Stromal cell of bone marrow (primary cell): ENCODE results near the gene NHLRC3.
A peak's percentile ranks its signal among the peaks of the same experiment; 100 is the strongest.
"Not testable (repeated sequence)": the region's sequence is repeated elsewhere in the genome, so short reads cannot be mapped to it uniquely, and the experiment has no call there.

Experiments
- DNase-seq: peaks from one replicate; pipeline ENCODE4 v3.0.0-alpha.2; 2012; ENCODE audit warnings: low read depth

The NHLRC3 gene, protein sequence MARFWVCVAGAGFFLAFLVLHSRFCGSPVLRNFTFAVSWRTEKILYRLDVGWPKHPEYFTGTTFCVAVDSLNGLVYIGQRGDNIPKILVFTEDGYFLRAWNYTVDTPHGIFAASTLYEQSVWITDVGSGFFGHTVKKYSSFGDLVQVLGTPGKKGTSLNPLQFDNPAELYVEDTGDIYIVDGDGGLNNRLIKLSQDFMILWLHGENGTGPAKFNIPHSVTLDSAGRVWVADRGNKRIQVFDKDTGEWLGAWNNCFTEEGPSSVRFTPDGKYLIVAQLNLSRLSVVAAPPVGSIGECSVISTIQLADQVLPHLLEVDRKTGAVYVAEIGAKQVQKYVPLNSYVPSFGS

DNA sequence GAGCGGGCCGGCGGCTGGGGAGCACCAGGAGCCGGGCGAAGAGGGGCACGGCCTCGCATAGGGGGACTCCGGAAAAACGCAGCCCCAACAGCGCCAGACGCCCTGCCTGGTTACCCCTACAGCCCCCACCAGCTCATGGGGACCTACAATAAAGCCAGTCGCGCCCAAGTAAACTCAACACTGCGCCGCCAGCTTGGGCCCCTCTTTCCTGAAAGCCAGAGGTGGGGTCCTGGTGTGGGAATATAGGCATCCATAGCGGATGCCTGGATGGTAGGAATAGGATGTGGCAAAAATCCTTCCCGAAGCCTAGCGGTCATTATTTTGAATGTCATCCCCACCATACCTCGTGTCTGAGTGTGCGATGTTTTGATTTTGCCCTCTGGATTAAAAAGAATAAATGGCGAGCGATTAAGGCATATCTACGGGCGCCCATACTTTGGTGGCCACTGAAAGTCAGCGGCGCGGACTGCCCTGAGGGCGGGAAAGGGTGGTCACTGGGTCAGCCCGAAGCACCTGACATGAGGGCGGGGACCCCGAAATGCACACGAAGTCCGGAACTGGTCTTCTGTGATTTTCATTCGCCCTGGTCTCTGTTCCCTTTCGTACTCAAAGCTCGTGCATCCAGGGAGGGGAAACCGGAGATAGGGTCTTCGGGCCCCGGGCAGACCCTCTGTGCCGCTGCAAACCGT is at the start of gene NHLRC3, which contains the start of gene PROSER1:
TSS of gene NHLRC3 (plus strand) at position 577 of the 689 bp plus-strand sequence. CDS start 184 bp downstream, outside the sequence.
TSS of gene PROSER1 (minus strand) at position 210 of the 689 bp plus-strand sequence. CDS start 847 bp downstream, outside the sequence.
- peak; percentile 89 for DNase-seq

DNA sequence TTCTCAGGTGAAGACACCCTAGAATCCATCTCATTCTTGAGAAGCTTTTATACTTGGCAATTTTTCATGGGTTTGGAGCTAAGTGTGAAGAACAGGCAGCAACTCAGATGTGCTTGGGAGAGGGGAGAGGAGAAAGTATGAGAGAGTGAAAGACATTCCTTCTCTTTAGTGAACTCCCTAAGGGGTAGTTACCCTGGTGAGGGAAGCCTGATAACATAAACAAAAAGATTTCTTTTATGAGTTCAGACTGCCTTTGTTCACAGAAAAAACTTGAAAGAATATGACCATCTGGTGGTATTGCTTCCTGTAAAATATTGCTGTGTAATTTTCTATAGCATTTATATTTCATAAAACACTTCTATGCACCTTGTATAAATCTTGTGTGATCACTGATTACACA is 47.6 kb upstream of the NHLRC3 start, which contains the start of gene STOML3:
TSS of gene STOML3 (minus strand) at position 139 of the 400 bp plus-strand sequence. CDS start at position 29, 110 bp downstream.
- no peak for DNase-seq

DNA sequence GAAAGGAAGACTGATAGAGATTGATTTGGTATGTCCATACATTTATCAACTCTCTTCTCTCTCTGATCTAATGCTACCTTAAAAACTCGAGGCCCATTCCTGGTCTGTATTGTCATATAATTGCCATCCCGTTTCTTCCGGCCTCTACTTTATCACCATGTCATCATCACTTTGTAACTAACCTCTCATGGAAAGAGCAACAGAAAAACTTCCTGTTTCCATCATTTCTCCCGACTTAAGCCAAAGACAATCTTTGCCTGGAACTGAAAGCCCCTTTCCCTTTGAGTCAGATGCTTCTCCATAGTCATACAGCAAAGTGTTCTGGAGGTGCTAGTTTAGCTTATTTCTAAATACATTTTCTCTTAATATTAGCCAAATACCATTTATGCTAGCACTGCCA is 44.9 kb upstream of the NHLRC3 start:
- DNase-seq: no peak

DNA sequence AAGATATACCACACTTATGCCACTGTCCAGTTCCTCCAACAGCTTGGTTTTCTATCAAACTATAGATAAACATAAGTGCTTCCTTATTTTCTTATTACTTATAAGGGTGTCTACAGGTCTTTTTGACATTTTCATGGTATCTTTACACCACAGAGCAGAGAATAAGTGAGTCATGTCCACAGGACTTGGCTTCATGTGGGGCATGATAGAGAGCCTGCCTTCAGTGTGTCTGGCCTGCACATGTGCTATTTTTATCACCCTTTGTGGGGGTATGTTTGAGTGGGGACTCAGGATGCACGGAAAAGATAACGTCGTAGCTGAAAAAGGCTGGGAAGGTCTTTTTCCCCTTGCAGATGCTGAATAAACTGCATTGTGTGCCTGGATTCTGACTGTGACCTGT is 39.5 kb upstream of the NHLRC3 start:
- no peak for DNase-seq

DNA sequence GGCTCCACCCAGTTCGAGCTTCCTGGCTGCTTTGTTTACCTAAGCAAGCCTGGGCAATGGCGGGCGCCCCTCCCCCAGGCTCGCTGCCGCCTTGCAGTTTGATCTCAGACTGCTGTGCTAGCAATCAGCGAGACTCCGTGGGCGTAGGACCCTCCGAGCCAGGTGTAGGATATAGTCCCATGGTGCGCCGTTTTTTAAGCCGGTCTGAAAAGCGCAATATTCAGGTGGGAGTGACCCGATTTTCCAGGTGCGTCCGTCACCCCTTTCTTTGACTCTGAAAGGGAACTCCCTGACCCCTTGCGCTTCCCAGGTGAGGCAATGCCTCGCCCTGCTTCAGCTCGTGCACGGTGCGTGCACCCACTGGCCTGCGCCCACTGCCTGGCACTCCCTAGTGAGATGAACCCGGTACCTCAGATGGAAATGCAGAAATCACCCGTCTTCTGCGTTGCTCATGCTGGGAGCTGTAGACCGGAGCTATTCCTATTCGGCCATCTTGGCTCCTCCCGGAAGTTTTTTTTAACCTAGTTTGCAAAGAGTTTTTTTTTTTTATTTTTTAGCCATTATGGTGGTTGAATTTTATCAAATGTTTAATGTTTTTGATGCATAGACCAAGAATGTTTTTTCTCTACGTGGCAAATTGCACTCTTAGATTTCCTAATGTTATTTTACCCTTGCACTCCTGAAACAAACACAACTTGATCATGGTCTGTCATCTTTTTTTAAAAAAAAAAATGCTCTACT is 31.7 kb upstream of the NHLRC3 start:
- DNase-seq: not testable (repeated sequence)

DNA sequence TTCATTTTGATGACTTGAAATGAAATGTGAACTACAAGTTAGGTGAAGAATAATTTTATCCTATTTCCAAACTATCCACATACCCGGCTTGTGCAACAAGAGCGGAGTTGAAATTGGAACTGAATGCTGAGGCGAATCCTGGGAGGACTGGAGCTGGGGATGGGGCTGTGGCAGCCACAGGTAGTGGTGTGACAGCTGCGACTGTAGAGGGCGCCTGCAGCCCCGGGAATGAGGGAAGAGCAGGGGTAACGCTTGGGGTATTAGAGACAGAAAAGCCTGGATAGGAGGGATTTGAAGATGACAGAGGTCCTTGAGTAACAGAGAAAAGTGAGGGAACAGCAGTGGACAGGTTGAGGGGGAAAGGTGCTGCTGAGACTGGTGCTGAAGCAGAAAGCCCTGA is 25.6 kb upstream of the NHLRC3 start:
- DNase-seq: no peak

DNA sequence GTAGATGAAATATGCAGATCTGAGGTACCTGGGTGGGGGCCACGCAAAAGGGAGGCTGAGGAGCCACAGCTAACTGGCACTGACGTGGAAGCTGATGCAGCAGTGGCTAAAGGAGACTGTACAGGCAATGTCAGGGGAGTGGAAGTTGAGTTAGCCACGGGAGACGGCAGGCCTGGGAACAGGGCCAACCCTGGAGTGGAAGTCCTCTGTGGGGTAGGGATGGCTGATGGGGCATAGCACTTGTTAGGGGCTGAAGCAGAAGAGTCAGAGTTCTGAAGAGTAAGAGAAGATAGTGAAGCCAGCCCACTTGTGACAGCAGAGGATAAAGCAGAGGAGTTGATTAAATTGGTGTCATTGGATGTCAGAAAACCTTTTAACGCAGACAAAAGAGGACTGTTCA is 24.8 kb upstream of the NHLRC3 start:
- DNase-seq: no peak

DNA sequence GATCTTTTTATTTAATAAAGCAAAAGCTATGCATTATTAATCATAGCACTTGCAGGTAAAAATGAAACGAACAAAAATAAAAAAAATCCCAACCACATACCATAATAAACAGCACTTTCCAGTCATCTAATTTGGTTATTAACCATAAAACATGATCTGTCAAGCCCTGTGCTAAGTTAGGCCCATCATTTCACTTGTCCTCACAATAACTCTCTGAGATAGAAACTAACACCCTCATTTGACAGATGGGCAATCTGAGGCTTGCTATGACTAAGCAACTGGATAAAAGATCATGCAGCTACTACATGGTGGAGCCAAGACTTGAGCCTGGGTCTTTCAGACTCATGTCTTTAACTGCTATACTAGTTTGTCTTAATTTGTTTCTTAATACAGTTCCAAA is 22.2 kb upstream of the NHLRC3 start:
- no peak for DNase-seq

DNA sequence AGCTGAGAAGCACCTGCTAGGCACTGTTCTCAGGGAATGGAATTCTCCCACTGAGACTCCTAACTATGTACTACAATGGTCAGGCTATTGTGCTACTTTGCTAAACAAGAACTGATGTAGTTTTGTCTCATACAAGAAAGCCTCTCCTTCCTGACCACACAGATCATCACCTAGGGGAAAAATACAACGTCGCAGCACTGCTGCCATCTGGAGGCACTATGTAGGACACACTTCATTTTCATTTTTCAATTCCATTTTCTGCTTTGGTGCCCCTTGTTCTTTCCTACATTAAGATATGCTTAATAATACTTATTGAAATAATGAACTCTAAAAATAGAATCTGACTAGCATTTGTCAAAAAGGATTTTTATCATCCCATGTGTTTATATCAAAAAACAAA is 21.5 kb upstream of the NHLRC3 start:
- no peak for DNase-seq

DNA sequence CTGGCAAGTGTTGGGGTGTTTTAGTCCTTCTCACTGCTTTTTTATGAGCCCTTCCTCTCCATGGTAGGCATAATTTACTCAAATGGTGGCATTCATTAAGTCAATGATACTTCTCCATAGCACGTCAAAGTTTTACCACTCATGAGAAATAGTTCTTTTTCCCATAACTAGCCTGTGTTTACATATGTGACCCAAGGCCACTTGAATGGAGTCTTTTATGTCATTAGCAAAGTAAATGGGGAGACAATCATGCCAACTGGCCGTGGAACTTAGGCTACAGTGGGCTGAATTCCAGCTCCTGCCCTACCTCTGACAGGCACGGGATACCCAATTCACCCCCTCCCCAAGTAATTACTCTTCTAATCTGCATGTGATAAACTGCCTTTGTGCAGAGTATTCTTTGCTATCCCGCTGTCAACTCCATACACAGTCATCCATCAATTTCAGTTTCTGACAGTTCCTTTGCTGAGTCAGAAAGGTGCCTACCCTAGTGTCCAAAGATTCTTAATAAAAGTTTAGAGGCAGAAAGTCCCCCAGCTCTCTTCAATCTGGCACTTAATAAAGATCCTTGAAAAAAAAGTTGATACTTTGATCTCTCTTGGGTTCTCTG is 17.3 kb upstream of the NHLRC3 start:
- no peak for DNase-seq

DNA sequence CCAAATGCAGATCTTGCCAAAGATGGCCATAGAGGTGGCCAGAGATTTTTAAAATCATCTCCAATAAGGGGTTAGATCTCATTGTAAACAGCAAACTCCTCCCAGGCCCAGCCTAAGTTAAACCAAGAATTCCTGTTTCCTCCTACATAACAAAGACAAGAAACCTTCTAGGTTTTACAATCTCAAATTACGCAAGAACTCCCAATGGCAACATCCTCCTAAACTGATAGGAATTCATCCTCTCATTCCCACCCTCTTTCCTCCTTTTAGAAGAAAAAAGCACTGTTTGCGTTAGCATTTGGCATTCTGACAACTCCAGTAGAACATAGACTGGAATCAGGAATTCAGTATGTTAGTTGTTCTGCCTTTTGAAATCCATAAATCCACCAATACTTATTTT is 14.9 kb upstream of the NHLRC3 start:
- no peak for DNase-seq

DNA sequence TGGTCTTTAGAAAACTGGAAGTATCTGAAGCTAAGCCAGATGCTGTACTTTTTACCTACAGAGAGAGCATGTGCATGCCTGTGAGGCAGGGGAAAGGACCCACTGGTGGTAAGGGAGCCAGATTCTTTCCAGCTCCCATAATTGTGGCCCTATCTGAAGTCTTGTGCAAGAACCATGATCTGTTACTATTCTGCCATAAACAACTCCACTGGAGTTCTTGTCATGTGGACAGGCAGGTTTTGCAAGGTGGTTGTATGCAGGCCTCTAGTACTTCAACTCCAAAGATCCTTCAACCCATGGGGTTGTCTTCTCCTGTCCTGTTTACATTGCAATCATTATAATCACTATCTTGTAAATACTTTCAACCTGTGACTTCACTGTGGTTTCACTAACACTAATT is 14.5 kb upstream of the NHLRC3 start:
- DNase-seq: no peak

DNA sequence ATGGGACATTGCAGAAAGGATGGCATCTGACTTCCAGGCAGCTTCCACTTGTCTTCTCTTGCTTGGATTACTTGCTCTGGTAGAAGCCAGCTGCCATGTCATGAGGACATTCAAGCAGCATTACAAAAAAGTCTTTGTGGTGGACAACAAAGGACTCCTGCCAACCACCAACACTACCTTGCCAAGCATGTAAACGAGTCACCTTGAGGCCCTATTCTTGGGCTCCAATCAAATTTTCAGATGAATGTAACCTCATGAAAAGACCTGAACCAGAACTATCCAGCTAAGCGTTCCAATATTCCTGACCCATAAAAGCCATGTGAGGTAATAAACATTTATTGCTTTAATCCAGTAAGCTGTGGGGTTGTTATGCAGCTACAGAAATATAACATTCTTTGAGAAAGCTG is 12.8 kb upstream of the NHLRC3 start:
- DNase-seq: no peak

DNA sequence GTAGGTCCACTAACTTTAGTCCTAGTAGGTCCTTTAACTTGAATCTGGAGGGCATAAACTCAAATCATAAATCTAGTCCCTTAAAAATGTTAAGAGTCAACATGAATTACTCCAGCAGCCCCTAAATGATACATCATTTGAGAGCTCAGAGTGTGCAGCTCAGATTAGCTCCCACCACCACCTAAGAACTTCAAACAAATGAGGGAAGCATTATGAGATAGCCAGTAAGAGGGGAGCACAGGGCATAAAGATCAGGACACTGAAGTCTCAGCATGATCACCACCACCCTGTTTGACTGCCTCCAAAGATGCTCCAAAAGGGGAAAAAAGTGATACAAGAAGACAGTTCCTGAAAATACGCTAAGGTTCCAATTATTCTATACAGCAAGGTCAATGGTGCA is 6.1 kb upstream of the NHLRC3 start:
- no peak for DNase-seq

DNA sequence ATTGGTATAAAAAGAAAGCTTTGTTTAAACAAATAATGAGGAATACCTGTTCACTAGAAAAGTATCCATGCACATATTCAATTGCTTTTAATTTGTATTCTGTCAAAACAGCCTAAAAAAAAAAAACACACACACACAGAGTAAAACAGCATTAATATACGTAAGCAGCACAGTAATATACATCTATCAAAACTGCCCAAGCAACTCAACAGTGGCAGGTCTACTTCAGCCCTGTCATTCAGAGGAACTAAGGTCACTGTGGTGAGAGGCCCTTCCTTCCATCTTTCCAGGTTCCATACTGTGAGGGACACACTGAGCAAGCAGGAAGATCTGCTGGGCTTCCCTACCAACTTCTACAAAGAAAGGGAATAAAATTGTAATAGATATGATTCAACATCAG is 4.2 kb upstream of the NHLRC3 start:
- DNase-seq: no peak

DNA sequence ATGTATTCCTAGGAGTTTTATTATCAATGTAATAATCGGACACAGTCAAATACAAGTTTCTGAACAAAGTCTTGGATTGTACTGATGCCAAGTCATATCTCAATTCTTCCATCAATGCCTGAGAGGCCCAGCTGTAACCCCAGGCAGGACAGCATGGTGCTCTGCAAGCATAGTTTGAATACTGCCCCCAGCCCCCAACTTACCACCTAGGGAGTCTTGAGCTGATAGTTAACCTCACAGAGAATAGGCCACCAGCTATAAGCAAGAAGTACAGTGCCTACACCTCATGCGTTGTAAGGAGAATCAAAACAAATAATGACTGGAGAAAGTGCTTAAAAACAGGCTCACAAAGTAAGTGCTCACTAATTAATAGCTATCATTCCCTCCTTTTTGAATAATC is 3.1 kb upstream of the NHLRC3 start:
- DNase-seq: no peak

DNA sequence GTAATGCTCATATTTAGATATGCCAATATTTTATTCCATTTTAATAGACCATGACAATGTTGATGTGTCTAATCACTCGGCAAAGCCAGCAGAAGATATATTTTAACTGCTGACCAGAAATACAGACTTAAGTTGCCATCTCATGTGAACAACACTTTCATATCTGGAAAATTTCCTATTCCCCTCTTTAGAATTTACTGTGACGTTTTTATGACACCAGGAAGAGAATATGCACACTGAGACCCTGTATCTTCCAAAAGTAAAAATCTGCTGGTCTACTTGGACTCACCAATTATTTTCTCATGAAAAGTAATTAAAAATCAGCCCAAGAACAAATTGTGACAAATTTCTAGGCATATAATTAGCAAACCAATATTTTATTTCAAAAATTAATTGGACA is 2.5 kb upstream of the NHLRC3 start:
- no peak for DNase-seq

DNA sequence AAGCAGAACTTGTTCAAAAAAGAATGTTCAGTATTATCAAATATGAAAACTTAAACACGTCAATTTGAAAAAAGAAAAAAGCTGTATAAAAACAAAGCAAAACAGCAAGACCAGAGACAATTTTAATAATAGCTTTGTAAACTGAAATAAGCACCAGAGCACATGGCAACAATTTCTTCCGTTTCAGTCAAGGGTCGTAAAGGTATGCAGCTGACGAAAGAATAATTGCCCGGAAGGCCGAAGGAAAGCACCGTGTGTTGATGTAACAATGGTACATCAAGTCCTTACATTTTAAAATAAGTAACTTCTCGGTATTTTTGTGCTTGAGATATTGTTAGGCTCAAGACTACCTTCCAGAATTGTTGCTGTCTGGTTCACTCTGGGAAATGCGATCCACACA is 2.0 kb upstream of the NHLRC3 start:
- DNase-seq: no peak

DNA sequence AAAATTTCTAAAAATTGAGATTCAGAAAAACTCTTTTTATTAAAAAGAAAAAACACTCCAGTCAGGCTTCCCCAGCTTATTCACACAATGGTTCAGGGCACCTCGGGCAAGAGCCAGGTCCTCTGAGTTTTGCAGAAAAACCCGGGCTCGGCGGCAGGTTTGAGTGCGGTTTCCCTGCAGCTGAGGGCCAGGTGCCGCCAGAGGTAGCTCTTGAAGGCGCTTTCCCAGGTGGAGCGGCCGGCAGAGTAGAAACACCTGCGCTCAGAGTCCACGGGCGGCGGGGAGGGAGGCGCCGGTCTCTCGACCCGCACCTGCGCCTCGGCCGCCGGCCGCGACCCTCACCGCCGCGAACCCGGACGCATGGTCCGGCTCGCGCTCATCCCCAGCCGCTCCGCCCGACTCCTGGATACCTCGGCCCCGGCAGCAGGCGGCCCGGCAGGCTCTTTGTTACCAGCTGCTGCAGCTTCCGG is 811 bp upstream of the NHLRC3 start:
- no peak for DNase-seq

DNA sequence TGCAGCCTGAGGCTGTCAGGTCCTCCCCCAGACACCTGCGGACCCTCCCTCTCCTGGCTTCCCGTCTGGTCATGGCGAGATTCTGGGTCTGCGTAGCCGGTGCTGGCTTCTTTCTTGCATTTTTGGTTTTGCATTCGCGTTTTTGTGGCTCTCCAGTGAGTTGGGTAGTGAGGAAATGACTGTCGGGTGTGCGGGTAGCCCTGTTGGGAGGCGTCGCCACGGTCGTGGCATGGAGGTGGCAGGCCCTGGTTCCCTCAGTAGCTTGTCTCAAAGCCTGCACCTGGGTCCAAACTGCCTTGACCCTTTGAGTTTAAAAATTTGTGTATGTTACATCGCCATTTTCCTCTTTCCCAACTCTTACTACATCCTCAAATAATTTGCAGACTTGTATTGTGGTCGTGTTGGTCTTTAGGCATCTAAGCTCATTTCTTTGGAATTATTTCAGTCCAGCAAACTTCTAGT is 344 bp downstream of the NHLRC3 start:
- DNase-seq: no peak

DNA sequence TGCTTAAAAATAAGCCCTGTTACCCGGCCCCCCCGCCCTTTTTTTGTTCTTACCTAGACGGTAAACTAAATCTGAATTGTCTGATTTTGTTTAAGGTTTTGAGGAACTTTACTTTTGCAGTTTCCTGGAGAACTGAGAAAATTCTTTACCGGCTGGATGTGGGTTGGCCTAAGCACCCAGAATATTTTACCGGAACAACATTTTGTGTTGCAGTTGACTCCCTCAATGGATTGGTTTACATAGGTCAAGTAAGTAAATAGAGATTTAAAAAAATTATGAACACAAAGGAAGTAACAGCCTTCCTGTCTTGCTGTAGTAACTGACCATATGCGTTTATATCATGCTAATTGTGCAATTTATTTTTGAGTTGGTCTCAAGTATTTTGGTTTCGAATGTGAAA is 785 bp downstream of the NHLRC3 start:
- no peak for DNase-seq

DNA sequence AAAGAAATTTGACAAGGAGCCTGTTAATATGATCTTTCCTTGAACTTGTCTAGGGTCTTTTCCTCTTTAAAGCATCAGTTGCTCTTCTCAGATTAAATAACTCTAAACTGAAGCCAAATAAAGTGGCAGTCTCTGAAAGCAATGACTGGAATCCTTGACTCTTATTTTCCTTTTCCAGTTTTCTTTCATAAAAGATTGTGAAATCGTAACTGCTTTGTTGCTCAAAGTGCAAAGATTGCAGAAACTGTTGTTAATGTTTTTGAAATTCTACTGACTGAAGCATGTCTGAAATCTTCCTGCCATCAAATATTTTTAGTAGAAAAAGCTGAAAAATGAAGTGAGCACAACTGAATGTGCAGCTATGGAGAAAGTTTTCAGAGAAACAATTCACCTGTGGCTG is 1.9 kb downstream of the NHLRC3 start:
- no peak for DNase-seq
